HepG2 (cell line): ENCODE measurements around the gene PEX11A. TPM values are rescaled to one million over a fixed set of nuclear protein-coding genes. Genes with fewer than 3 reads are reported as not detected.

Source experiments
- CERS6 ChIP-seq: sonication (generic); formaldehyde crosslinking; IDR thresholded peaks from 2 replicates; pipeline ENCODE4 v1.5.0; 2020; ENCODE audit warnings: missing genetic modification reagents
- EED ChIP-seq: sonication (generic); formaldehyde crosslinking; IDR thresholded peaks from 2 replicates; pipeline ENCODE4 v1.5.0; 2020; ENCODE audit warnings: mild to moderate bottlenecking, missing genetic modification reagents
- EP300 ChIP-seq, 3 experiments: sonication (generic) in 1 of 3; formaldehyde crosslinking in 1 of 3; IDR thresholded peaks; 2 replicates each; pipeline versions ENCODE4 v1.5.1 to v1.6.1; 2011 to 2020; ENCODE audit warnings: low read depth in 2 of 3, low read length in 2 of 3, borderline replicate concordance in 1 of 3, improper control_type of control experiment in 1 of 3, mild to moderate bottlenecking in 1 of 3, missing genetic modification reagents in 1 of 3, moderate library complexity in 1 of 3
- ESRRA ChIP-seq: sonication (generic); formaldehyde crosslinking; IDR thresholded peaks from 2 replicates; pipeline ENCODE4 v1.5.1; 2020; ENCODE audit warnings: mild to moderate bottlenecking, low read depth, missing genetic modification reagents
- GABPB1 ChIP-seq: IDR thresholded peaks from 2 replicates; pipeline ENCODE4 v1.6.1; 2016; ENCODE audit warnings: mild to moderate bottlenecking, missing genetic modification reagents, moderate library complexity, missing compliant biosample characterization
- GATA4 ChIP-seq: sonication (generic); IDR thresholded peaks from 2 replicates; pipeline ENCODE4 v1.6.1; 2016; ENCODE audit warnings: antibody characterized with exemption, low read depth, borderline replicate concordance
- HCFC1 ChIP-seq: fragments of 150-350 bp; IDR thresholded peaks from 2 replicates; pipeline ENCODE4 v1.6.1; 2014; ENCODE audit warnings: low read depth, low read length
- HNF4G ChIP-seq, 2 experiments: sonication (generic) in 1 of 2; formaldehyde crosslinking in 1 of 2; IDR thresholded peaks; 2 replicates each; pipeline versions ENCODE4 v1.4.0 to v1.6.1; 2011 to 2020; ENCODE audit warnings: borderline replicate concordance in 2 of 2, low read depth in 2 of 2, mild to moderate bottlenecking in 2 of 2, low read length in 1 of 2, missing genetic modification reagents in 1 of 2, moderate library complexity in 1 of 2
- HNRNPH1 ChIP-seq: fragments of 200-400 bp; formaldehyde crosslinking; optimal IDR thresholded peaks from 2 replicates; pipeline ENCODE3; 2017; ENCODE audit warnings: mild to moderate bottlenecking, low read depth, low read length
- HOXA5 ChIP-seq: sonication (generic); formaldehyde crosslinking; IDR thresholded peaks from 2 replicates; pipeline ENCODE4 v1.4.0; 2020; ENCODE audit warnings: missing genetic modification reagents
- HOXA9 ChIP-seq: sonication (generic); formaldehyde crosslinking; IDR thresholded peaks from 2 replicates; pipeline ENCODE4 v1.8.1; 2022; ENCODE audit warnings: missing genetic modification reagents, mild to moderate bottlenecking, moderate library complexity, borderline replicate concordance
- IKZF1 ChIP-seq: fragments of 450-650 bp; IDR thresholded peaks from 2 replicates; pipeline ENCODE4 v1.7.1; 2016
- ZBTB38 ChIP-seq: sonication (generic); formaldehyde crosslinking; IDR thresholded peaks from 2 replicates; pipeline ENCODE4 v1.5.1; 2020; ENCODE audit warnings: mild to moderate bottlenecking, missing genetic modification reagents
- ZBTB8A ChIP-seq: sonication (generic); formaldehyde crosslinking; IDR thresholded peaks from 2 replicates; pipeline ENCODE4 v1.4.0; 2020; ENCODE audit warnings: mild to moderate bottlenecking, low read depth, missing genetic modification reagents, borderline replicate concordance
- ZMYM3 ChIP-seq: sonication (generic); formaldehyde crosslinking; IDR thresholded peaks from 2 replicates; pipeline ENCODE4 v1.5.1; 2020; ENCODE audit warnings: mild to moderate bottlenecking, missing genetic modification reagents
- ZNF17 ChIP-seq: sonication (generic); formaldehyde crosslinking; IDR thresholded peaks from 2 replicates; pipeline ENCODE4 v1.5.0; 2020; ENCODE audit warnings: mild to moderate bottlenecking, missing genetic modification reagents
- ZNF547 ChIP-seq: sonication (generic); formaldehyde crosslinking; IDR thresholded peaks from 2 replicates; pipeline ENCODE4 v1.5.1; 2020; ENCODE audit warnings: mild to moderate bottlenecking, missing genetic modification reagents
- ZNF788 ChIP-seq: sonication (generic); formaldehyde crosslinking; IDR thresholded peaks from 2 replicates; pipeline ENCODE4 v1.5.0; 2020; ENCODE audit warnings: mild to moderate bottlenecking, missing genetic modification reagents, borderline replicate concordance
- ZSCAN12 ChIP-seq: sonication (generic); formaldehyde crosslinking; IDR thresholded peaks from 2 replicates; pipeline ENCODE4 v1.9.0; 2021; ENCODE audit warnings: mild to moderate bottlenecking, missing genetic modification reagents
- ZSCAN9 ChIP-seq: IDR thresholded peaks from 2 replicates; pipeline ENCODE4 v1.6.1; 2016; ENCODE audit warnings: borderline replicate concordance
- polyA plus RNA-seq, 8 experiments: library from polyadenylated mRNA; depleted of rRNA in 3 of 8; stranded (reverse) in 7 of 8; unstranded in 1 of 8; fragments of >200 nt; fragmentation: Illumina TruSeq in 4 of 8; extraction: Trizol in 4 of 8; gene quantifications; 2 replicates each; pipeline versions ENCODE4 v1.2.1 to v1.2.3, GENCODE V29; 2011 to 2016; ENCODE audit warnings: low read depth in 4 of 8, missing spikeins in 1 of 8, mixed read lengths in 1 of 8; ENCODE audit not compliant: insufficient read depth in 1 of 8
- total RNA-seq, 5 experiments: library from RNA; depleted of rRNA; stranded (reverse); fragments of >200 nt; fragmentation: Illumina TruSeq; extraction: Trizol; gene quantifications; 2 replicates each; pipeline ENCODE4 v1.2.3, GENCODE V29; 2016; ENCODE audit warnings: low read depth in 1 of 5
- TF ChIP-seq, protein P1 (sequence below): conservative IDR thresholded peaks from 2 replicates; pipeline ENCODE4 v1.6.1; 2018; ENCODE audit warnings: missing genetic modification reagents
- TF ChIP-seq, protein P2 (sequence below): sonication (generic); formaldehyde crosslinking; IDR thresholded peaks from 2 replicates; pipeline ENCODE4 v1.4.0; 2020; ENCODE audit warnings: mild to moderate bottlenecking, missing genetic modification reagents
- TF ChIP-seq, protein P3 (sequence below): sonication (generic); formaldehyde crosslinking; IDR thresholded peaks from 2 replicates; pipeline ENCODE4 v1.4.0; 2020; ENCODE audit warnings: missing genetic modification reagents, low read depth, mild to moderate bottlenecking, borderline replicate concordance

Gene PEX11A
- total and polyA plus RNA-seq, 2 of the 13 experiments (the other 11 are each of a cell fraction or from before 2014, with no cell fraction given): 9.9 to 15.1 TPM

DNA sequence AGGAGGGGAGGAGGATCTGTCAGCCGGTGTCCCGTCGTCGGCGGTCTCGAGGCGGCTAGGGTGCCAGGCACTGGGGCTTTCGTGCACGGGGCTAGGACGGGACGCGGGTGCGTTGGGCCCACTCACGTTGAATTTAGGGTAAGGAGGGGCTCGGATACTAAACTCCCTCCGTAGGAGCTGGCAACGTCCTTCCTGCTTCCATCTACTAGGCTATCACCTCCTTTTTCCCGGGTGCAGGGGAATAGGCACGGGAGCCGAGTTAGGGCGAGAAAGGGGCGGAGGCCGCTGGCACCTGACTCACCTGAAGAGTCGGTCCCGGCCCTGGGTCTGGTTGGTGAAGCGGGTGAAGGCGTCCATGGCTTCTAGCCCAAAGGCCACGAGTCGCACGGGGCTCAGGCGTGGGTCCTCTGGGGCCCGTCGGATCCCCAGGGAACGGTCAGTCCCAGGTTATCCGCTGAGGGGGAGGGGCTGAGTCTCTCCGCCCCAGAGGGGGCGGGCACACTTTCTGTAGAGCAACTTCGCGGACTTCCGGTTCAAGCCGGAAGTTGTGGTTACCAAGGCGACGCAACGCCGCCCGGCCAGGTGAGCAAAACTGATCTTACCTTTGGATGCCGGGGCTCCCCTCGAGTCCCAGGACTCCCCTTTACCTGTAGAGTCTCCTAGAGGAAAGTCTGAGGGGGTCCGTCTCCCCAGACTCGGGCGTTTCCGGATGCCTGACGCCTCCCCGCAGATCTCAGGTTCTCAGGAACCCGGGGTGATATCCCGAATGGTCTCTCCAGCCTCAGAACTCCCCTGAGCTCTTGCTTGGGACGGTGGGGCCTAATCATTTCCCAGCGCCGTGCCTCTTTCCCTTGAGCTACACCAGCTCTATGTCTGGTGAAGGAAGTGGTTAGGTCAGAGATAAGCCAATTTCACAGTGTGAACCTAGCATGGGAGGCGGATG, at the start of gene PEX11A, which contains the start of gene WDR93 (continued):
- TF ChIP-seq, protein P1, sequence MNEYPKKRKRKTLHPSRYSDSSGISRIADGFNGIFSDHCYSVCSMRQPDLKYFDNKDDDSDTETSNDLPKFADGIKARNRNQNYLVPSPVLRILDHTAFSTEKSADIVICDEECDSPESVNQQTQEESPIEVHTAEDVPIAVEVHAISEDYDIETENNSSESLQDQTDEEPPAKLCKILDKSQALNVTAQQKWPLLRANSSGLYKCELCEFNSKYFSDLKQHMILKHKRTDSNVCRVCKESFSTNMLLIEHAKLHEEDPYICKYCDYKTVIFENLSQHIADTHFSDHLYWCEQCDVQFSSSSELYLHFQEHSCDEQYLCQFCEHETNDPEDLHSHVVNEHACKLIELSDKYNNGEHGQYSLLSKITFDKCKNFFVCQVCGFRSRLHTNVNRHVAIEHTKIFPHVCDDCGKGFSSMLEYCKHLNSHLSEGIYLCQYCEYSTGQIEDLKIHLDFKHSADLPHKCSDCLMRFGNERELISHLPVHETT (CRISPR knock-in tag): peak; percentile 63; the same call in 1 of the 2 replicates
- TF ChIP-seq CERS6 (CRISPR knock-in tag) (no peak), HOXA5 (0 out of 2 replicates have a peak, but pooled peaks have one; percentile 27), EP300 (IDR thresholded peaks at IDR 0.05; ENCODE audit: low read depth in 2 of 2, low read length in 2 of 2) (no peak), EP300 (CRISPR knock-in tag; IDR thresholded peaks at IDR 0.05; ENCODE audit: borderline replicate concordance) (no peak), IKZF1 (no peak), HNRNPH1 (no peak), ZSCAN9 (CRISPR knock-in tag) (no peak), HOXA9 (CRISPR knock-in tag) (no peak), ZBTB38 (peak; percentile 37), ZMYM3 (CRISPR knock-in tag) (no peak; the same call in 1 of the 2 replicates), GATA4 (no peak; the same call in 1 of the 2 replicates), EED (CRISPR knock-in tag) (no peak), HNF4G (IDR thresholded peaks at IDR 0.05; ENCODE audit: borderline replicate concordance, low read depth, low read length) (peak; percentile 22; the same call in 1 of the 2 replicates), HNF4G (CRISPR knock-in tag; IDR thresholded peaks at IDR 0.05; ENCODE audit: borderline replicate concordance, low read depth) (no peak), ZNF17 (CRISPR knock-in tag) (no peak), ZSCAN12 (CRISPR knock-in tag) (no peak), ZNF788 (CRISPR knock-in tag) (peak; percentile 81), ZNF547 (CRISPR knock-in tag) (no peak; the same call in 1 of the 2 replicates), GABPB1 (CRISPR knock-in tag) (peak; percentile 95), HCFC1 (peak; percentile 44; the same call in 1 of the 2 replicates), ZBTB8A (no peak), ESRRA (no peak)
- TF ChIP-seq, protein P2, sequence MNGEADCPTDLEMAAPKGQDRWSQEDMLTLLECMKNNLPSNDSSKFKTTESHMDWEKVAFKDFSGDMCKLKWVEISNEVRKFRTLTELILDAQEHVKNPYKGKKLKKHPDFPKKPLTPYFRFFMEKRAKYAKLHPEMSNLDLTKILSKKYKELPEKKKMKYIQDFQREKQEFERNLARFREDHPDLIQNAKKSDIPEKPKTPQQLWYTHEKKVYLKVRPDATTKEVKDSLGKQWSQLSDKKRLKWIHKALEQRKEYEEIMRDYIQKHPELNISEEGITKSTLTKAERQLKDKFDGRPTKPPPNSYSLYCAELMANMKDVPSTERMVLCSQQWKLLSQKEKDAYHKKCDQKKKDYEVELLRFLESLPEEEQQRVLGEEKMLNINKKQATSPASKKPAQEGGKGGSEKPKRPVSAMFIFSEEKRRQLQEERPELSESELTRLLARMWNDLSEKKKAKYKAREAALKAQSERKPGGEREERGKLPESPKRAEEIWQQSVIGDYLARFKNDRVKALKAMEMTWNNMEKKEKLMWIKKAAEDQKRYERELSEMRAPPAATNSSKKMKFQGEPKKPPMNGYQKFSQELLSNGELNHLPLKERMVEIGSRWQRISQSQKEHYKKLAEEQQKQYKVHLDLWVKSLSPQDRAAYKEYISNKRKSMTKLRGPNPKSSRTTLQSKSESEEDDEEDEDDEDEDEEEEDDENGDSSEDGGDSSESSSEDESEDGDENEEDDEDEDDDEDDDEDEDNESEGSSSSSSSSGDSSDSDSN (CRISPR knock-in tag): peak; percentile 57
- TF ChIP-seq, protein P3, sequence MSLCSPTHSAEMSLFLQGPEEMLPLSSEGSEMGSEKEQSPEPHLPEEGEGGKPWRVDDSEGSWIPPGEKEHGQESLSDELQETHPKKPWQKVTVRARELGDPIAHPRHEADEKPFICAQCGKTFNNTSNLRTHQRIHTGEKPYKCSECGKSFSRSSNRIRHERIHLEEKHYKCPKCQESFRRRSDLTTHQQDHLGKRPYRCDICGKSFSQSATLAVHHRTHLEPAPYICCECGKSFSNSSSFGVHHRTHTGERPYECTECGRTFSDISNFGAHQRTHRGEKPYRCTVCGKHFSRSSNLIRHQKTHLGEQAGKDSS (CRISPR knock-in tag): peak; percentile 81; the same call in 1 of the 2 replicates
